SH-SY5Y (cell line): ENCODE measurements around the gene TRPC3.

Source experiments
- GATA2 ChIP-seq: IDR thresholded peaks from 2 replicates; pipeline ENCODE4 v1.6.1; 2011; ENCODE audit warnings: mild to moderate bottlenecking, low read depth, low read length
- GATA3 ChIP-seq: IDR thresholded peaks from 2 replicates; pipeline ENCODE4 v1.6.1; 2011; ENCODE audit warnings: low read depth, mild to moderate bottlenecking, low read length, moderate library complexity

DNA sequence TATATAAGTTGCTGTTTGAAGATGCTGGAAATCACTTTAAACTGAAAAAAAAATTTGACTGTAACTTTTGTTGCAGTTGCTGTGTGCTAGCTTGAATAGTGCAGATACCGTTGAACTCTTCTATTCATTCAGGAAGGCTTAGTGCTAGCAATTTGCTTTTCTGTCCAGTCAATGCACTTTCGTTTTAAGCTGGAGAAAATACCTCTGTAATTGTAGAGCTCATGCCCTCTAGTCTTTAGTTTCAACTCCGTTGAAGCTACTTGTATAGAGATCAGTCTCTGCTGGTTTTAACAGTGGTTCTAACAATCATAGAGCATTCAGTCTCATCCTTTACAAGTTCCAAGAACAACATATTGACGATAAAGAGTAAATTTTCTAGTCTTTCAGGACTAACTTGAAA is 49.0 kb upstream of the TRPC3 start:
- TF ChIP-seq GATA3 (no peak), GATA2 (no peak)
